GM18861 (cell line): ENCODE results near the gene TADA3.
A peak's percentile ranks its signal among the peaks of the same experiment; 100 is the strongest.

Source experiments
- ATAC-seq: cut with Tn5 transposase; IDR thresholded peaks from one replicate; pipeline ENCODE4 v1.9.1; 2021; ENCODE audit not compliant: unreplicated experiment

Gene TADA3

GRCh38 chr3:9792405-9793160 lies at the start of gene TADA3, which contains the start of gene ARPC4:
TSS of gene TADA3 (minus strand) at chr3:9792473. CDS start at chr3:9791466, 1,007 bp downstream.
TSS of gene ARPC4 (plus strand) at chr3:9793082. CDS start at chr3:9793122, 40 bp downstream.
- ATAC-seq, result peak; percentile 73

GRCh38 chr3:9841015-9841414 lies 48.7 kb upstream of the TADA3 start:
- no peak for ATAC-seq

GRCh38 chr3:9838856-9839255 lies 46.6 kb upstream of the TADA3 start:
- no peak for ATAC-seq

GRCh38 chr3:9837701-9838582 lies 45.7 kb upstream of the TADA3 start:
- no peak for ATAC-seq

GRCh38 chr3:9834520-9835380 lies 42.5 kb upstream of the TADA3 start:
- ATAC-seq, result no peak

- no peak for ATAC-seq
These were observed 40.8 kb upstream of the TADA3 start for GRCh38 chr3:9833078-9833477.

GRCh38 chr3:9831253-9831652 lies 39.0 kb upstream of the TADA3 start:
- no peak for ATAC-seq

GRCh38 chr3:9828801-9829755 lies 36.8 kb upstream of the TADA3 start:
- ATAC-seq, result no peak

- ATAC-seq, result no peak
These were observed 34.7 kb upstream of the TADA3 start for GRCh38 chr3:9826815-9827573.

GRCh38 chr3:9825451-9826040 lies 33.3 kb upstream of the TADA3 start:
- ATAC-seq, result no peak

- ATAC-seq, result no peak
These were observed 28.7 kb upstream of the TADA3 start for GRCh38 chr3:9820946-9821345.

- no peak for ATAC-seq
These were observed 28.3 kb upstream of the TADA3 start for GRCh38 chr3:9820543-9820942.

GRCh38 chr3:9818666-9819335 lies 26.5 kb upstream of the TADA3 start:
- no peak for ATAC-seq

GRCh38 chr3:9817436-9817835 lies 25.2 kb upstream of the TADA3 start:
- no peak for ATAC-seq

- no peak for ATAC-seq
These were observed 23.7 kb upstream of the TADA3 start for GRCh38 chr3:9815986-9816385.

- ATAC-seq, result no peak
These were observed 20.7 kb upstream of the TADA3 start for GRCh38 chr3:9812870-9813483.

- ATAC-seq, result no peak
These were observed 18.6 kb upstream of the TADA3 start for GRCh38 chr3:9810846-9811245.

- no peak for ATAC-seq
These were observed 18.1 kb upstream of the TADA3 start for GRCh38 chr3:9810433-9810770.
